ENCODE data around the gene SLC25A33. TPM values are rescaled to one million over a fixed set of nuclear protein-coding genes. Genes with fewer than 3 reads are reported as not detected.
"Not testable (repeated sequence)": the region's sequence is repeated elsewhere in the genome, so short reads cannot be mapped to it uniquely, and the experiment has no call there.

SLC25A33 gene
- total RNA-seq, 2 experiments from 2014 or later: 12.9 to 13.7 TPM

DNA sequence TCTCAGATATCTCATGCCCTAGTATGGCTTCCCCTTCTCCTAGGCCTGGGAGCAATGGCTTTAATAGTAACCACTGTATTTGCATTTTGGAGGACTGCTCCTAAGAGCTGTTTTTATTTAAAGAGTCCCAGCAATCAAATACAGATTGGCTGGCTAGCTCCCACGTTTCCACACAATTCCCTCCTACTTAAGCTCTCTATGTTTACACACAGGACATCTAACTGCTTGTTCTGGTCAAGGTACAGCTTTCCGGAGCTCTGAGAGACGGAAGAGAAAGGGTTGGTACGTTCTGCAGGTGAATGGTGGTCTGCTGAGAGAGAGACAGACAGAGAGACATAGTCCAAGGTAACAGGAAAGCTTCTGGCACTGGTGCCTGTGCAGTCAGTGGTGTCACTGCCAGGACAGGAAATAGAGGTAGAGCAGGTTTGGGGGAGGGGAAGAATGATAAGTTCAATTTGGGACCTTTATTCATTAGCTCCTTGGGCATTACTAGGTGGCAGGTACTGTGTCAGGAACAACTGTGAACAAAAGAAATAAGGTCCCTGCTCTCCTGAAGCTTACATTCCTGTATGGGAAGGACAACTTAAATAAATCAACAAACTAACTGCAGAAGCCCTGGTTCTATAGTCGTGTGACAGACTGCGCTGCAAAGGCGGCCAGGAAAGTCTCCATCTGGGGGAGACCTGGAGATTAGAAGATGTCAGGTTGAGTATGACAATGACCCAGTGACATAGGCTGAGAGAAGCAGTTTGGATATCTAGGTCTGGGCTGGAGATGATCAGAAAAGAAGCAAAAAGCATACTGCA lies 1.2 kb upstream of the SLC25A33 start:
- POLR2A ChIA-PET: interaction anchor here (0.6 kb wide), 1 partner anchor 269 kb away, joined by 3 read pairs; no protein-coding TSS in a partner anchor

DNA sequence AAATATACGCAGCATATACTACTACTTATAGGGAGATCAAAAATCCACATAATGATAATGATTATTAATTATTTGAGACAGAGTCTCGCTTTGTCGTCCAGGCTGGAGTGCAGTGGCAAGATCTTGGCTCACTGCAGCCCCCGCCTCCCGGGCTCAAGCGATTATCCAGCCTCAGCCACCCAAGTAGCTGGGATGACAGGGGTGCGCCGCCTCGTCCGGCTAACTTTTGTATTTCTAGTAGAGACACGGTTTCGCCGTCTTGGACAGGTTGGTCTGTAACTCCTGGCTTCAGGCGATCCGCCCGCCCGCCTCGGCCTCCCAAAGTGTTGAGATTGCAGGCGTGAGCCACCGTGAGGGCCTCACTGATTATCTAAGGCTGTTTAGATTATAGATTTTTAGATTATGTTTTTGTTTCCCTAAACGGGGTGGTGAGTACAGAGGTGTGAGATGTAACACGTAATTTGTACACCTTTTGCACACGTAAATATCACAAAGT lies 548 bp upstream of the SLC25A33 start:
- ChIA-PET CTCF (no interaction called here), POLR2A (interaction anchor here (0.6 kb wide), 3 partner anchors 12 to 51 kb away, joined by 3 read pairs; partner anchors contain the start of gene TMEM201)

More for the DNA sequence above, 1.2 kb upstream of the SLC25A33 start:
- CTCF ChIA-PET: no interaction called here

DNA sequence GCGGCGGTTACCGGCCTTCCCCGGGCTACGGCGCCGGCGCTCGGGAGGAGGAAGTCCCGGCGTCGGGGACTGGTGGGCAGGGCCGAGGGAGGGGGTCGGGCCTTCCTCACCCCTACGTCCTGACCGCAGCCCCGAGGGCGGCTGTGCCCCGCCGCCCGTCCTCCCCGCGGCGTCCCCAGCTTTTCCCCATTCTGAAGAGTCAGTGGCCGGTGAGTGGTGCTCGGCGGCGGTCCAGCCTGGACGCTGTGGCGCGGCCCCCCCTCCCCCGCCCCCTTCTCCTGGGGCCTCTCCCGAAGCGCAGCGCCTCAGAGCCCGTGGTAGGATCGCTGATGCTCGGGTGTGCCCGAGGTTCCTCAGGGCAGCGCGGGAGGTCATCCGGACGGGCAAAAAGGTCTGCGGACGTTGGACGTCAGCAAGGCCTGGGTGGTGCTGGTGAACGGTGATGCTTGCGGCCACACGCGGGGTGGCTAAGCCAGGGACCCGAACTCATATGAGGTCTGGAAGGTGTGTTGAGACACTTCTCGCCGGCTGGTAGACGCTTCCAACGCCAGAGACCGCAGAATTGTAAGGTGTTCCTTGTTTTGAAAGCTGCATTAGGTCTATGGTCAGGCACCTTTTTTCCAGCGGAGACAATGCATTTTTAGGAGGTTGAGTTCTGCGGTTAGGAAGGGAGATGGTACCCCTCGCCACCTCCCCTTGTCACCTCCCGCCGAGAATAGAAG lies 725 bp downstream of the SLC25A33 start:
- ChIA-PET CTCF (no interaction called here), POLR2A (no interaction called here)

DNA sequence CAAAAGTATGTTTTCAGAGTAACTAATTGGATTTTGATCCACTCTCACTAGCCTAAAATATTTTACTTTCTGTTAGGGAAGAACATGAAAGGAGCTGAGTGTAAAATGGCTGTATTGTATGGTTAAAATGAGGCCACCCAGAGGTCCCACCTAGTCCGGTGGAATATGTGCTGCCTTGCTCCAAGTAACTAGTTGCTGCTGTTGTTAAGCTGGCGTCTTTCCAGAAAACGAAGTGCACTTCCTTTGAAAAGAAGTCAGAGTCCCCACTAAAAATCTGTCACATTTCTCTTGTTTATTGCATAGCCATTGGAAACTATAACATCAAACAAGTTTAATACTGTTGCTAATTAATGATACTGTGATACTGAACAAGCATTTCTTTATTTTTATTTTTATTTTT lies 3.2 kb downstream of the SLC25A33 start:
- CTCF ChIA-PET: no interaction called here
- POLR2A ChIA-PET: interaction anchor here (1.0 kb wide), 1 partner anchor 8 kb away, joined by 3 read pairs; no protein-coding TSS in a partner anchor

DNA sequence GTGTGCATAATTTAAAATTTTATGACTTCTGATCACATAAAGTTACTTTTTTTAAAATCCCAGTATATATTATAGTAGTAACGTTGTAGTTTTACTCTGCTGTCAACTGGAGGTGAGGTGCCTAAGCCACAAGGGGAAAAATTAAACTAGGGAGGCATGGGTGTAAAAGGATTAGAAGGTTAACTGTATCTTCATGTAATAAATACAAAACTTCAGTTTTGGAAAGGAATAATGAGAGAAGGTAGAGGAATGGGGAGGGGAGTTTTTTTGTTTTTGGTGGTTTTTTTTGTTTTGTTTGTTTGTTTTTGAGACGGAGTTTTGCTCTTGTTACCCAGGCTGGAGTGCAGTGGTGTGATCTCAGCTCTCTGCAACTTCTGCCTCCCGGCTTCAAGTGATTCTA lies 5.7 kb downstream of the SLC25A33 start:
- POLR2A ChIA-PET: interaction anchor here (0.6 kb wide), 1 partner anchor 29 kb away, joined by 7 read pairs; no protein-coding TSS in a partner anchor
- CTCF ChIA-PET: no interaction called here

DNA sequence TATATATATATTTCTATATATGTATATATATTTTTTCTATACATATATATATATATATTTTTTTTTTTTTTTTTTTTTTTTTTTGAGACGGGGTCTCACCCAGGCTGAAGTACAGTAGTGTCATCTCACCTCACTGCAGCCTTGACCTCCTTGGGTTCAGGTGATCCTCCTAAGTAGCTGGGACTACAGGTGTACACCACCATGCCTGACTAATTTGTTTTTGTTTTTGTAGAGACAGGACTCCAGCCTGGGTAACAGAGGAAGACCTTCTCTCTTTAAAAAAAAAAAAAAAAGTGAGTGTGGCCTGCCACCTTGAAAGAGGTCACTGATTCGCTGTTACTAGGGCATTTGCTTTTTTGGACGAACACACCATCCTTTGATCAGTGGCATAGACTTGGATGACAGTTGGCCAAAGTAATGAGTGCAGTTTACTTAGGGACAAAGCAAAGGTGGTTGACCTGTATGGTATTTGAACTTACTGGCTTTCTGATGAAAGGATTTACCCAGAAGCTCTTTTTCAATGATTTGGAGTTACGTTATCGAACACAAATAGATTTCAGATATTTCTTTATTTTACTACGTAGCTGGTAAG lies 10.8 kb downstream of the SLC25A33 start:
- ChIA-PET POLR2A (interaction anchor here (1.0 to 1.1 kb wide), 2 partner anchors 8 to 11 kb away, joined by 3 read pairs; partner anchors contain the start of gene SLC25A33), CTCF (no interaction called here)

DNA sequence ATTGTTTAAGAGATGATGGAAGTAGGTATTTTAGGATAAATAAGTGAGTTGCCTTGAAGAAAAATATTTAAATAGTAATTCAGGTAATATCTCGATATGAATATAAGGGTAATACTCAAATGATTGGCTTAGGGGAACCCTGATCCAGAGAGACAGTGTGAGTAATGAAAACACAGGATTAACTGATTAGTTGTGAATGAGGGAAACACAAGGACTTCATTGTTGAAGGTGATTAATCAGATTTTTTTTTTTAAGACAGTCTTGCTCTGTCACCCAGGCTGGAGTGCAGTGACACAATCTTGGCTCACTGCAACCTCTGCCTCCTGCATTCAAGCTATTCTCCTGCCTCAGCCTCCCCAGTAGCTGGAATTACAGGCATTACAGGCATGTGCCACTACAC lies 12.7 kb downstream of the SLC25A33 start:
- ChIA-PET POLR2A (no interaction called here), CTCF (no interaction called here)

DNA sequence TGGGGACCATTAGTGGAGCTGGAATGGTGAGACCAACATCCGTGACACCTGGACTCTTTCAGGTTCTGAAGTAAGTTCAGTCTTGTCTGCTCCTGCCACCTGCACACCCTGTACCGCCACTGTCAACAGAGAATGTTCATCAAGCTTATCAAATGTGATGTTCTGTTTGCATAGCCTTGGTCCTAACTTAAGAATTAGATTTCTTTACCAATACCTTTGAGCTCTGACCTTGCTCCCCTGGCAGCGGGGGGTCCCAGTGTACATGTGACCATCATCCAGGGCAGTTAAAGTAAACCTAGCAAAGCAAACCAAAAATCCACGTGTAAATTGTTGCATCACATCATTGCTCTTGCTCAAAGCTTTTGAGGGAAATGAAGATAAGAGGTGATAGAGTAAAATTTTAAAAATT lies 14.5 kb downstream of the SLC25A33 start:
- POLR2A ChIA-PET: no interaction called here
- CTCF ChIA-PET: interaction anchor here (0.7 kb wide), 1 partner anchor 13 kb away, joined by 3 read pairs; no protein-coding TSS in a partner anchor

DNA sequence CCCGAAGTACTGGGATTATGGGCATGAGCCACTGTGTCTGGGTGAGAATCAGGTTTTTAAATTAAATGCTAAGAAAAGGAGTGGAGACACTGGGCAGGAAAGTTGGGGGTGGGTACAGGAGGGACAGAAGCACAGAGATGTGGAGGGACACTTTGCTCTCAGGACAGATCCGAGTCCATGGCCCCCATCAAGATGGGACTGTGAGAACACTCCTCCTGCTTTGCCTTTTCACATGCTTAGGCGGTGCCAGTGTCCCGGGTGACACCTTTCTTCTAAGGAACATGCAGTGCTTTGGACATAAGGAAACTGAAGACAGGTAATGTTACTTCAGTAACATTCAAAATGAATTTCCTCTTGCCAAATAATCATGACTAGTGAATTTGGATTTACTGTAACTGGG lies 16.7 kb downstream of the SLC25A33 start:
- ChIA-PET POLR2A (no interaction called here), CTCF (no interaction called here)

DNA sequence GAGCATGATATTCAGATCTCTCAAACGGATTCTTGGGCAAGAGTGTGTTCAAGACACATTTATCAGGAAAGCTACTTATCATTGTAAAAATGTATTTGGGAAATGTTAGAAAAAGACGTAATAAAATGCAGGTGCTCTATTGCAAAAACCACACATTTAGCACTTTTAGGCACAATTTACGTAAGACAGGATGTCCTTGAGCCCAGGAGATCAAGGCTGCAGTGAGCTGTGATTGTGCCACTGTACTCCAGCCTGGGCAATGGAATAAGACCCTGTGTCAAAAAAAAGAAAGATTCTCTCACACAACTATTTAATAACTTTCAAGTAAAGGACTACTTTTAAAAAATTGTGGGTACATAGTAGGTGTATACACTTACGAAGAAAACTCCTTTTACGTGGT lies 18.4 kb downstream of the SLC25A33 start:
- ChIA-PET CTCF (interaction anchor here (1.0 to 1.5 kb wide), 2 partner anchors 22 to 269 kb away, joined by 3 to 4 read pairs; no protein-coding TSS in a partner anchor), POLR2A (no interaction called here)

DNA sequence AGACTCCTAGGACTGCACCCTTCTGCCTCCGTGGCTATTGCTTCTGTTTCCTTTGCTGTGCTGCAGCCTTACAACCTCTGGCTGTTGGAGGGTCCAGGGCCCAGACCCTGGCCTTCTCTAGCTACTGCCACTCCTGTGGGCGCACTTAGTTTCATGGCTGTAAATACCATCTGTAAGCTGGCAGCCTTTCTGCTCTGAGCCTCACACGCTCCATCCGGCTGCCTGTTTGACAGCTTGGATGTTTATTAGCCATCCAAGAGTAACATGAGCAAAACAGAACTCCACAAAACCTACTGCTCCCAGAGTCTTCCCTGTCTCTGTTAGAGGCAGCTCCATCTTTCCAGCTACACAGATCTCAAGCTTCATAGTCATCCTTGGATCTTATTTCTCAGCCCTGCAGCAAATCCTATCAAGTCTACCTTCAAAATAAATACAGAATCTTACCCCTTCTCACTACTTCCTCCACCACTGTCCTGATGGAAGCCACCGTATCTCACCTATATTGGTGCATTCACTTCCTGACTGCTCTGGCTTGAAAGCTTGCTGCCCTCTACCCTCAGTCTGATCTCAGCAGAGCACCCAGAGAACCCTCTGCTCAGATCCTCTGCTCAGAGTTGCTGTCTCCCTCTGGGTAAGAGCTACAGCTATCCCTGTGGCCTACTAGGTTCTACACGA lies 19.1 kb downstream of the SLC25A33 start:
- POLR2A ChIA-PET: no interaction called here
- CTCF ChIA-PET: interaction anchor here (0.6 to 1.5 kb wide), 2 partner anchors 12 to 269 kb away, joined by 3 to 4 read pairs; no protein-coding TSS in a partner anchor

DNA sequence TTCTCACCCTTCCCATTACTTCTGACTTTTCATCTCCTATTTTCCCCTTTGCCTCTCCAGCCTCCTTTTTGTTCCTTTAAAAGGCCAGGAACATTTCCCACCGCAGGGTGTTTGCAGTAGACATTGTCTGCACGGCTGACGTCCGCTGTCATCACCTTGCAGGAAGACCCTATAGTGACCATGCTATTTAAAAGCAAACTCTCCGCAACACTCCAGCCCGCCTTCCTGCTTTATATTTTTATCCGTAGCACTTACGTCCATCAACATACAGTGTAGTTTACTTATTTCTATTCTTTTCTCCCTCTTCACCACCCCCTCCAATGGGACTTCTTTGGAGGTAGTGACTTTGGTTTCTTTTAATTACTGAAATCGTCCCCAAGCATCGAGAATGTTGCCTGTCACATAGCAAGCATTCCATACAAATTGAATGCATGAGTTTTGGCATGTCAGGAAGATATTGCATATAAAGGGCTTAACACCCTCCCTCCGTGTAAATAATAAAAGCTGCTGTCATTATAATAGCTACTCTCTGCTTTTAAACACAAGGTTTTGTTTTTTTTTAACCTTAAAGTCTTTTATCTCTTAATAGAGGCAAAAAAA lies 19.8 kb downstream of the SLC25A33 start:
- ChIA-PET CTCF (interaction anchor here (0.6 kb wide), 1 partner anchor 11 kb away, joined by 3 read pairs; no protein-coding TSS in a partner anchor), POLR2A (no interaction called here)

DNA sequence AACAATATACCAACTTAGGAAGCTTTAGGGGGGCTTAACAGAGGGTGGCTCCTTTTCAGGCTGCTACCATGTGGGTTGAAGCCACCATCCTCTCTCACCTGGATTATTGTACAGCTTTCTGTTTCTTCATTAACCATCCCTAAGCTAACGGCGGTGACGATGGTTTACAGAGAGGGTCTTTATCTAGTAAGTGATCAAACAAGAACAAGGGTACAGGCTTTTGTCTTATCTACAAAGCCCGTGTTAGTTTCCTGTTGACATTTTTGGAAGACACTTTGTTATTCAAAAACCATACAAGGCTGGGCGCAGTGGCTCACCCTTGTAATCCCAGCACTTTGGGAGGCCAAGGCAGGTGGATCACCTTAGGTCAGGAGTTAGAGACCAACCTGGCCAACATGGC lies 20.4 kb downstream of the SLC25A33 start:
- POLR2A ChIA-PET: no interaction called here
- CTCF ChIA-PET: interaction anchor here (0.7 kb wide), 2 partner anchors 68 to 317 kb away, joined by 3 read pairs; no protein-coding TSS in a partner anchor

DNA sequence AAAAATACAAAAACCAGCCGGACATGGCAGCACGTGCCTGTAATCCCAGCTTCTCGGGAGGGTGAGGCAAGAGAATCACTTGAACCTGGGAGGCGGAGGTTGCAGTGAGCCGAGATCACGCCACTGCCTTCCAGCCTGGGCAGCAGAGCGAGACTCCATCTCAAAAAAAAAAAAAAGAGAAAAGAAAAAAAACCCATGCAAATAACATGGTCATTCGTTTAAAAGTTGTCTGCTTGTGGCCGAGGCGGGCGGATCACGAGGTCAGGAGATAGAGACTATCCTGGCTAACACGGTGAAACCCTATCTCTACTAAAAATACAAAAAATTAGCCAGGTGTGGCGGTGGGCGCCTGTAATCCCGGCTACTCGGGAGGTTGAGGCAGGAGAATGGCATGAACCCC lies 20.8 kb downstream of the SLC25A33 start:
- CTCF ChIA-PET: interaction anchor here (0.7 kb wide), 2 partner anchors 68 to 318 kb away, joined by 3 read pairs; no protein-coding TSS in a partner anchor
- POLR2A ChIA-PET: not testable (repeated sequence)

DNA sequence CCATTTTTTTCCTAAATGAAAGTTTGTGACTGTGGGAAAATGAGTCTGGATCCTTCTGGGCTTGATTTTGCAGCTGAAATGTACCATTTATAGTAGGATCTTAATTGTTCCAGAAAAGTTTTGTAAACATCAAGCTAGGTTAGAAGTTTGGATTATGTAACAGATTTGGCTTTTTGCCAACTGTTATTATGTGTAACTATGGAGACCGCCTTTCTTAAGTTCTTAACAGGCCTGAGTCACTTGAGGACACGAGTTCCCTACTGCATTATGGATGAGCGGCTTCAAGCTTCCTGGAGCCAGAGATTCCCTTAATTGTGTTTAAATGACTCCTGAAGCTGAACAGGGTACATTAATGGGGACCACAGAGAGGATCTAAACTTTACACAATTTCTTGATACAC lies 22.2 kb downstream of the SLC25A33 start:
- POLR2A ChIA-PET: no interaction called here
- CTCF ChIA-PET: no interaction called here

DNA sequence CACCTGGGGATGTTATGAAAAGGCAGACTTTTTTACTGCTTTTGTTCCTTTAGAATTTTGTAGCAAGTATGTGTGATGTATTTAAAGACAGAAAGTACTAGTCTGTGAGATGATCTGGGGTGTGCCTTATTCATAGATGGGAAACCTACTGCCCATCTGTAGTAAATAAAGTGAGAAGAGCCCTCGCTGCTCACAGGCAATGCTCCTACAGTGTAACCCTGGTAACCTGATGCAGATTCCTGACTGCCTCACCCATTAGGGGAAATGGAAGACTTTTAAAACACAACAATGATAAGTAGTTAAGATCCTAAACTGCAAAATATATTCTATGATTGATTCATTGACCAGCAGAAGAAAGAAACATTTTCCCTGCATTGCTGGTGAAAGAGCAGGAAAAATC lies 30.0 kb downstream of the SLC25A33 start:
- ChIA-PET CTCF (interaction anchor here (0.7 kb wide), 1 partner anchor 14 kb away, joined by 3 read pairs; no protein-coding TSS in a partner anchor), POLR2A (no interaction called here)

DNA sequence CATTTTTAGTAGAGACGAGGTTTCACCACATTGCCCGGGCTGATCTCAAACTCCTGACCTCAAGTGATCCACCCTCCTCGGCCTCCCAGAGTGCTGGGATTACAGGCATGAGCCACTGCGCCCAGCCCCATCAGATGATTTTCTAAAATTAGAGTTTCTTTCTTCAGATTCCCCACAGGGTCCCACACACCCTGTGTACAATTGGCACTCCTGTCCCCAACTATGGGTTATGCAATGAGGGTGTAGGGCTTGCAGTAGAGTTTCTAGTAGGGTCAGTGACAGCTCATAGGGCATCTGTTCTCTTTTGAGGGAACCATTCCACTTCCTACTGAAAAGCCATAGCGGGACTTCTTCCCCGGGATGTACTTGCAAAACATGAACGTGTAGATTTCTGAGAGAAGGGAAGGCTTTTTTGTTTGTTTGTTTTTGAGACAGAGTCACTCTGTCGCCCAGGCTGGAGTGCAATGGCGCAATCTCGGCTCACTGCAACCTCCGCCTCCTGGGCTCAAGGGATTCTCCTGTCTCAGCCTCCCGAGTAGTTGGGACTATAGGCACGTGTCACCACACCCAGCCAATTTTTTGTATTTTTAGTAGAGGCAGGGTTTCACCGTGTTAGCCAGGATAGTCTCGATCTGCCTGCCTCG lies 31.7 kb downstream of the SLC25A33 start:
- CTCF ChIA-PET, POLR2A ChIA-PET: not testable (repeated sequence)

DNA sequence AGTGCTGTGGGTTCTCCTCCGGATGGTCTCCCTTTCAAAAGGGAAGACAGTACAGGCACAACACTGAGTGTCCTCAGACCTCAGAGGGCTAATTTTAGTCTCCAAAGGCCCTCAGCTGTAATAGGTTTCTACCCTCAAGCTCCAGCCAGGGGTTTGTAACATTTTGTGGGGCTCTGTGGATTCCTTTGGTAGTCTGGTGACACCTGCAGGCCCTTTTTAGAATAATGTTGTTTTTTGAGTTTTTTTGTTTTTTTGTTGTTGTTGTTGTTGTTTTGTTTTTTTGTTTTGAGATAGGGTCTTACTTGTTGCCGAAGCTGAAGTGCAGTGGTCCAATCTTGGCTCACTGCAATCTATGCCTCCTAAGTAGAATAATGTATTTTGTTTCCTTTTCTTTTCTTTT lies 34.5 kb downstream of the SLC25A33 start:
- POLR2A ChIA-PET: no interaction called here

More for the DNA sequence above, 34.5 kb downstream of the SLC25A33 start:
- CTCF ChIA-PET: interaction anchor here (0.7 to 1.4 kb wide), 4 partner anchors 37 to 121 kb away, joined by 3 to 5 read pairs (median 3); no protein-coding TSS in a partner anchor

All from activated CD8-positive, alpha-beta memory T cell treated with anti-CD3 and anti-CD28 coated beads for 36 hours (primary cell).